ENCODE data around the gene LAIR2. TPM values are rescaled to one million over a fixed set of nuclear protein-coding genes. Genes with fewer than 3 reads are reported as not detected.

Gene LAIR2
- total RNA-seq, 1 experiment from 2014 or later = not detected

GRCh38 chr19:54515156-54515555, 12.5 kb downstream of the LAIR2 start:
- in situ Hi-C loops (cut with HindIII; ENCODE audit: low pct_unique_long_range_greater_than_20kb, low sequenced_read_pairs) = no loop called here
- no peak for DNase-seq (ENCODE audit: low read depth, low spot score)

GRCh38 chr19:54517483-54517882, 14.9 kb downstream of the LAIR2 start:
- peak; percentile 19 for DNase-seq (ENCODE audit: low read depth, low spot score)
- in situ Hi-C loops (cut with HindIII; ENCODE audit: low pct_unique_long_range_greater_than_20kb, low sequenced_read_pairs) = no loop called here

- in situ Hi-C loops (cut with HindIII; ENCODE audit: low pct_unique_long_range_greater_than_20kb, low sequenced_read_pairs) = no loop called here
- no peak for DNase-seq (ENCODE audit: low read depth, low spot score)
Measured at GRCh38 chr19:54518844-54519243, 16.2 kb downstream of the LAIR2 start.

GRCh38 chr19:54521022-54521859, 18.6 kb downstream of the LAIR2 start:
- in situ Hi-C loops (cut with HindIII; ENCODE audit: low pct_unique_long_range_greater_than_20kb, low sequenced_read_pairs) = no loop called here
- no peak for DNase-seq (ENCODE audit: low read depth, low spot score)

GRCh38 chr19:54521860-54522513, 19.4 kb downstream of the LAIR2 start:
- in situ Hi-C loops (cut with HindIII; ENCODE audit: low pct_unique_long_range_greater_than_20kb, low sequenced_read_pairs) = no loop called here
- no peak for DNase-seq (ENCODE audit: low read depth, low spot score)

GRCh38 chr19:54523403-54523802, 20.8 kb downstream of the LAIR2 start:
- in situ Hi-C loops (cut with HindIII; ENCODE audit: low pct_unique_long_range_greater_than_20kb, low sequenced_read_pairs) = no loop called here
- DNase-seq (ENCODE audit: low read depth, low spot score) = no peak

GRCh38 chr19:54525636-54526035, 23.0 kb downstream of the LAIR2 start:
- DNase-seq (ENCODE audit: low read depth, low spot score) = no peak
- in situ Hi-C loops (cut with HindIII; ENCODE audit: low pct_unique_long_range_greater_than_20kb, low sequenced_read_pairs) = no loop called here

- in situ Hi-C loops (cut with HindIII; ENCODE audit: low pct_unique_long_range_greater_than_20kb, low sequenced_read_pairs) = no loop called here
- DNase-seq (ENCODE audit: low read depth, low spot score) = no peak
Measured at GRCh38 chr19:54526972-54527371, 24.3 kb downstream of the LAIR2 start.

GRCh38 chr19:54530866-54531265, 28.2 kb downstream of the LAIR2 start:
- in situ Hi-C loops (cut with HindIII; ENCODE audit: low pct_unique_long_range_greater_than_20kb, low sequenced_read_pairs) = no loop called here

GRCh38 chr19:54532528-54532927, 29.9 kb downstream of the LAIR2 start:
- in situ Hi-C loops (cut with HindIII; ENCODE audit: low pct_unique_long_range_greater_than_20kb, low sequenced_read_pairs) = no loop called here
- no peak for DNase-seq (ENCODE audit: low read depth, low spot score)

More at GRCh38 chr19:54530866-54531265, 28.2 kb downstream of the LAIR2 start:
- no peak for DNase-seq (ENCODE audit: low read depth, low spot score)

GRCh38 chr19:54533476-54533875, 30.8 kb downstream of the LAIR2 start:
- no peak for DNase-seq (ENCODE audit: low read depth, low spot score)
- in situ Hi-C loops (cut with HindIII; ENCODE audit: low pct_unique_long_range_greater_than_20kb, low sequenced_read_pairs) = no loop called here

GRCh38 chr19:54534156-54534555, 31.5 kb downstream of the LAIR2 start:
- DNase-seq (ENCODE audit: low read depth, low spot score) = no peak
- in situ Hi-C loops (cut with HindIII; ENCODE audit: low pct_unique_long_range_greater_than_20kb, low sequenced_read_pairs) = no loop called here

GRCh38 chr19:54535601-54536000, 33.0 kb downstream of the LAIR2 start:
- in situ Hi-C loops (cut with HindIII; ENCODE audit: low pct_unique_long_range_greater_than_20kb, low sequenced_read_pairs) = no loop called here
- no peak for DNase-seq (ENCODE audit: low read depth, low spot score)

GRCh38 chr19:54536956-54537355, 34.3 kb downstream of the LAIR2 start:
- in situ Hi-C loops (cut with HindIII; ENCODE audit: low pct_unique_long_range_greater_than_20kb, low sequenced_read_pairs) = no loop called here

GRCh38 chr19:54541712-54542111, 39.1 kb downstream of the LAIR2 start:
- no peak for DNase-seq (ENCODE audit: low read depth, low spot score)
- in situ Hi-C loops (cut with HindIII; ENCODE audit: low pct_unique_long_range_greater_than_20kb, low sequenced_read_pairs) = no loop called here

More at GRCh38 chr19:54536956-54537355, 34.3 kb downstream of the LAIR2 start:
- DNase-seq (ENCODE audit: low read depth, low spot score) = no peak

- in situ Hi-C loops (cut with HindIII; ENCODE audit: low pct_unique_long_range_greater_than_20kb, low sequenced_read_pairs) = no loop called here
- DNase-seq (ENCODE audit: low read depth, low spot score) = no peak
Measured at GRCh38 chr19:54548806-54549205, 46.2 kb downstream of the LAIR2 start.

- in situ Hi-C loops (cut with HindIII; ENCODE audit: low pct_unique_long_range_greater_than_20kb, low sequenced_read_pairs) = no loop called here
- DNase-seq (ENCODE audit: low read depth, low spot score) = no peak
Measured at GRCh38 chr19:54549224-54549623, 46.6 kb downstream of the LAIR2 start.

- DNase-seq (ENCODE audit: low read depth, low spot score) = no peak
- in situ Hi-C loops (cut with HindIII; ENCODE audit: low pct_unique_long_range_greater_than_20kb, low sequenced_read_pairs) = no loop called here
Measured at GRCh38 chr19:54551293-54551692, 48.7 kb downstream of the LAIR2 start.
